ENCODE results near the gene GPR3. TPM values are rescaled to one million over a fixed set of nuclear protein-coding genes. Genes with fewer than 3 reads are reported as not detected.

GPR3 gene
- total and polyA plus RNA-seq, 4 donors = under 0.01 to 0.30 TPM; not detected in 2

- TF ChIP-seq REST (IDR thresholded peaks at IDR 0.05) (no peak), ATF3 (IDR thresholded peaks at IDR 0.05) (no peak)
Measured at GRCh38 chr1:27412502-27412901, 20.1 kb downstream of the GPR3 start (continued).

GRCh38 chr1:27413004-27413403, 20.6 kb downstream of the GPR3 start:
- TF ChIP-seq NR2F2 (IDR thresholded peaks at IDR 0.05) (no peak), ZBTB33 (IDR thresholded peaks at IDR 0.05) (no peak), TAF1 (conservative IDR thresholded peaks at IDR 0.05) (no peak), RAD21 (IDR thresholded peaks at IDR 0.05) (no peak), ATF3 (IDR thresholded peaks at IDR 0.05) (no peak), YY1 (IDR thresholded peaks at IDR 0.05) (no peak), GABPA (IDR thresholded peaks at IDR 0.05 in 1 of 2, conservative IDR thresholded peaks at IDR 0.05 in 1 of 2) (no peak), EGR1 (IDR thresholded peaks at IDR 0.05; ENCODE audit: low read depth in 2 of 2) (no peak), FOXA1 (IDR thresholded peaks at IDR 0.05) (no peak)
- DNase-seq (ENCODE audit: low spot score) = no peak
- 47% methylated on average over 4 of the region's 4 CpGs for WGBS
- H3K4me3 ChIP-seq (ENCODE audit: low read depth in 1 of 3, low read length in 3 of 3) = no peak overlapping the region
- H3K9ac ChIP-seq (ENCODE audit: low read depth in 1 of 2, low read length in 2 of 2) = no peak overlapping the region
- no peak overlapping the region for H3K27ac ChIP-seq (ENCODE audit: low read depth in 1 of 2, low read length in 2 of 2)
- peaks cover 0 to 8% (median 4%) of the 10 kb centered on the region in 4 donors for H3K4me1 ChIP-seq (ENCODE audit: control insufficient read depth in 4 of 4, insufficient read depth in 4 of 4, low read length in 3 of 4)
- H3K27me3 ChIP-seq (ENCODE audit: control insufficient read depth in 4 of 4, insufficient read depth in 4 of 4, low read length in 3 of 4) = no peaks in the 10 kb centered on the region
- H3K9me3 ChIP-seq (ENCODE audit: control insufficient read depth in 4 of 4, low read length in 3 of 4) = no peaks in the 10 kb centered on the region
- peaks cover 8 to 71% (median 57%) of the 10 kb centered on the region in 4 donors for H3K36me3 ChIP-seq (ENCODE audit: control insufficient read depth in 4 of 4, insufficient read depth in 3 of 4, low read depth in 1 of 4, low read length in 3 of 4)

GRCh38 chr1:27414091-27414490, 21.7 kb downstream of the GPR3 start:
- DNase-seq (ENCODE audit: low spot score) = no peak
- Histone ChIP-seq H3K9ac (ENCODE audit: low read depth in 1 of 2, low read length in 2 of 2) (no peak overlapping the region), H3K4me1 (ENCODE audit: control insufficient read depth in 4 of 4, insufficient read depth in 4 of 4, low read length in 3 of 4) (peaks cover 0 to 8% (median 4%) of the 10 kb centered on the region in 4 donors), H3K36me3 (ENCODE audit: control insufficient read depth in 4 of 4, insufficient read depth in 3 of 4, low read depth in 1 of 4, low read length in 3 of 4) (peaks cover 9 to 74% (median 59%) of the 10 kb centered on the region in 4 donors), H3K4me3 (ENCODE audit: low read depth in 1 of 3, low read length in 3 of 3) (no peak overlapping the region), H3K27me3 (ENCODE audit: control insufficient read depth in 4 of 4, insufficient read depth in 4 of 4, low read length in 3 of 4) (no peaks in the 10 kb centered on the region), H3K27ac (ENCODE audit: low read depth in 1 of 2, low read length in 2 of 2) (no peak overlapping the region), H3K9me3 (ENCODE audit: control insufficient read depth in 4 of 4, low read length in 3 of 4) (no peaks in the 10 kb centered on the region)
- 99% methylated on average over 1 of the region's 1 CpG for WGBS
- no peak for TF ChIP-seq CTCF (IDR thresholded peaks at IDR 0.05; ENCODE audit: low read depth, low read length, missing input control)
- no peak for TF ChIP-seq FOXA2 (IDR thresholded peaks at IDR 0.05)
- no peak for TF ChIP-seq RXRA (IDR thresholded peaks at IDR 0.05)
- TF ChIP-seq ATF3 (IDR thresholded peaks at IDR 0.05) = no peak
- TF ChIP-seq SP1 (IDR thresholded peaks at IDR 0.05) = no peak
- TF ChIP-seq MAX (IDR thresholded peaks at IDR 0.05) = no peak
- no peak for TF ChIP-seq REST (IDR thresholded peaks at IDR 0.05)
- no peak for TF ChIP-seq HNF4G (IDR thresholded peaks at IDR 0.05)
- no peak for TF ChIP-seq FOXA1 (IDR thresholded peaks at IDR 0.05)
- TF ChIP-seq EGR1 (IDR thresholded peaks at IDR 0.05; ENCODE audit: low read depth in 2 of 2) = no peak
- TF ChIP-seq NR2F2 (IDR thresholded peaks at IDR 0.05) = no peak
